Measurements from ENCODE around the gene ABCA3.

DNA sequence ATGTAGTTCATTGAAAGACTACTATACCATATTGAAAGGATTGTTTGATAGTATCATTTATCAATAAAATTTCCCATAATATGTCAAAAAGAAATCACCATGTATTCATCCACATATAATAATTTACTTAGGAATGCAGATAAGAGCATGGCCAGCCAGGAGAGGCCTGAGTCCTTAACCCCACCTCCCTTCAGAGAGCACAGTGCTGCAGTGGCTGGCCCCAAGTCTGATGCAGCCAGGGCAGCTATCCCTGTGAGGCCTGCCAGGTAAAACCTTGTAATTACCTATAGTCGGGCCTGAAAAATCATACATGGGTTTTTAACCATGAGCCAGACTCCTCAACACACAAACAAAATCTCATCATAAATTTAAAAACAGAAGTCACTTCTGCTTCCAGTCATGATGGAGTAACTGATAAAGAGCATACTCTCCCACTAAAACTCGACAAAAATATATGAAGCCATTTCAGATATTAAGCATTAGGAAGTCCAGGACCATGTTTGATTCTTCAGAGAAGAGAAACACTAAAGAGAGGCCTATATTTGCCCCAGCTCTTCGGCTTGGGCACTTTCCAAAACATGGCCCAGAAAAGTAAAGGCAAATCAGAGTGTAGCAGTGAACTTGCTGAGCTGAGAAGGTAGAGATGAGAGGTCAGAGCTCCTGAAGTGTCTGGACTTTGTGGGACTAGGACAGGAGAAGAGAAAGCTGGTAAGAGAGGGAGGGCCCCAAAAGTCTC lies 47.8 kb upstream of the ABCA3 start:
- TF ChIP-seq, protein P1, sequence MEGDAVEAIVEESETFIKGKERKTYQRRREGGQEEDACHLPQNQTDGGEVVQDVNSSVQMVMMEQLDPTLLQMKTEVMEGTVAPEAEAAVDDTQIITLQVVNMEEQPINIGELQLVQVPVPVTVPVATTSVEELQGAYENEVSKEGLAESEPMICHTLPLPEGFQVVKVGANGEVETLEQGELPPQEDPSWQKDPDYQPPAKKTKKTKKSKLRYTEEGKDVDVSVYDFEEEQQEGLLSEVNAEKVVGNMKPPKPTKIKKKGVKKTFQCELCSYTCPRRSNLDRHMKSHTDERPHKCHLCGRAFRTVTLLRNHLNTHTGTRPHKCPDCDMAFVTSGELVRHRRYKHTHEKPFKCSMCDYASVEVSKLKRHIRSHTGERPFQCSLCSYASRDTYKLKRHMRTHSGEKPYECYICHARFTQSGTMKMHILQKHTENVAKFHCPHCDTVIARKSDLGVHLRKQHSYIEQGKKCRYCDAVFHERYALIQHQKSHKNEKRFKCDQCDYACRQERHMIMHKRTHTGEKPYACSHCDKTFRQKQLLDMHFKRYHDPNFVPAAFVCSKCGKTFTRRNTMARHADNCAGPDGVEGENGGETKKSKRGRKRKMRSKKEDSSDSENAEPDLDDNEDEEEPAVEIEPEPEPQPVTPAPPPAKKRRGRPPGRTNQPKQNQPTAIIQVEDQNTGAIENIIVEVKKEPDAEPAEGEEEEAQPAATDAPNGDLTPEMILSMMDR (IDR thresholded peaks at IDR 0.05) = no peak
- TF ChIP-seq POLR2A (IDR thresholded peaks at IDR 0.05) = no peak

Data from adrenal gland (tissue), 5 donors.